Immature natural killer cell (primary cell): ENCODE results near the gene LRCOL1. TPM values are rescaled to one million over a fixed set of nuclear protein-coding genes. Genes with fewer than 3 reads are reported as not detected.
"Not testable (repeated sequence)": the region's sequence is repeated elsewhere in the genome, so short reads cannot be mapped to it uniquely, and the experiment has no call there.

Experiments
- DNase-seq, 3 donors: peaks; one replicate each; pipeline ENCODE4 v3.0.0; 2022; ENCODE audit warnings: mixed read lengths in 1 of 3
- H3K27ac Mint-ChIP-seq, 6 donors: one replicate each; pipeline ENCODE4 v1.8.0; 2020; ENCODE audit warnings: mixed read lengths in 6 of 6, mild to moderate bottlenecking in 5 of 6, inconsistent platforms in 4 of 6, moderate library complexity in 3 of 6
- H3K27me3 Mint-ChIP-seq, 3 donors: one replicate each; pipeline ENCODE4 v1.8.0; 2020 to 2021; ENCODE audit warnings: low read depth in 3 of 3, mild to moderate bottlenecking in 3 of 3, mixed read lengths in 3 of 3, moderate library complexity in 3 of 3, inconsistent platforms in 1 of 3
- H3K36me3 Mint-ChIP-seq, 3 donors: one replicate each; pipeline ENCODE4 v1.8.0; 2020; ENCODE audit warnings: mixed read lengths in 3 of 3, inconsistent platforms in 2 of 3, mild to moderate bottlenecking in 2 of 3
- H3K4me1 Mint-ChIP-seq, 2 donors: one replicate each; pipeline ENCODE4 v1.8.0; 2020; ENCODE audit warnings: inconsistent platforms in 2 of 2, mild to moderate bottlenecking in 2 of 2, mixed read lengths in 2 of 2, moderate library complexity in 1 of 2
- H3K4me3 Mint-ChIP-seq, 5 donors: one replicate each; pipeline ENCODE4 v1.8.0; 2020; ENCODE audit warnings: mild to moderate bottlenecking in 5 of 5, mixed read lengths in 5 of 5, inconsistent platforms in 3 of 5, moderate library complexity in 3 of 5
- H3K9me3 Mint-ChIP-seq, 6 donors: one replicate each; pipeline ENCODE4 v1.8.0; 2020; ENCODE audit warnings: mild to moderate bottlenecking in 6 of 6, mixed read lengths in 6 of 6, inconsistent platforms in 4 of 6, moderate library complexity in 3 of 6
- polyA plus RNA-seq, 3 donors: library from polyadenylated mRNA; unstranded; fragments of 300-500 nt; fragmentation: Illumina TruSeq; gene quantifications; one replicate each; pipeline ENCODE4 v1.2.3, GENCODE V29; 2021

Gene LRCOL1
- polyA plus RNA-seq, 3 donors from 2014 or later: not detected

DNA sequence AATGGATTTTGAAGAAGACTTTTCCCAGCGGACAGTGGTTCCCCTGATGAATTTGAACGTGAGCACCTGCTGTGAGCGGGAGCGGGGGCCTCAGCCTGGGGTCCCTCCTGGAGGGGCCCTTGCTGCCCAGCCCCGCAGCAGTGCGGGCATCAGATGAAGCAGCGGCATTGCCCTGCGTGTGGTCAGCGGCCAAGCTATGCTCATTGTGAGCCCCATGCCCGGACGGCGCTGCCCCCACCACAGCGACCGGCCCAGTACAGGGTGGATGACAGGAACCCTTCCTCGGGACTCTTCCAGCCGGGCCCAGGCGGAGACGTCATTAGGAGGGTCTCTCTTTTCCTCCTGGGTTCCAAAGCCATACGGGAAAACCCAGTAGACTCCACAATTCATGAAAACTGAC, 3.5 kb downstream of the LRCOL1 start:
- H3K36me3 Mint-ChIP-seq: no peaks in the 10 kb centered on the region
- peaks cover 21 to 24% (median 23%) of the 10 kb centered on the region in 3 donors for H3K27me3 Mint-ChIP-seq
- H3K4me1 Mint-ChIP-seq: peaks cover 0 to 4% of the 10 kb centered on the region in 2 donors
- no peaks in the 10 kb centered on the region for H3K9me3 Mint-ChIP-seq
- no peak overlapping the region for H3K4me3 Mint-ChIP-seq
- DNase-seq: no peak
- H3K27ac Mint-ChIP-seq: no peak overlapping the region

DNA sequence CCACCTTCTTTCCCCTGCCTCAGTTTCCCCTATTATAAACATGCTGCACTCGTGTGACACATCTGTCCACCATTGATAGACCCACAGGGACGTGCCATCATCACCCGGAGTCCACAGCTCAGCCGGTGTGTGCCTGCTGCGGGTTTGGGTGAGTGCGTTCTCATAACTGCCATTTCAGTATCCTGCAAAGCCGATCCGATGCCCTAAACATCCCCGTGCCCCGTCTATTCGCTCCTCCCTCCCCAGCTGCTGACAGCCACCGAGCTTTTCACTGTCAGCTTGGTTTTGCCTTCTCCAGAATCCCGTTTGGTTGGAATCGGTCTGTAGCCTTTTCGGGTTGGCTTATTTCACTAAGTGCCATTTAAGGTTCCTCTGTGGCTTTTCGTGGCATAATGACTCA, 3.9 kb downstream of the LRCOL1 start:
- no peak for DNase-seq
- Mint-ChIP-seq H3K27ac (no peak overlapping the region), H3K27me3 (peaks cover 20 to 24% (median 23%) of the 10 kb centered on the region in 3 donors), H3K4me1 (peaks cover 0 to 4% of the 10 kb centered on the region in 2 donors), H3K4me3 (no peak overlapping the region), H3K9me3 (no peaks in the 10 kb centered on the region), H3K36me3 (no peaks in the 10 kb centered on the region)

GRCh38 chr12:132605892-132606291, 4.5 kb downstream of the LRCOL1 start:
- Mint-ChIP-seq H3K4me3 (no peak overlapping the region), H3K36me3 (no peaks in the 10 kb centered on the region), H3K27ac (no peak overlapping the region), H3K27me3 (peaks cover 17 to 22% (median 21%) of the 10 kb centered on the region in 3 donors), H3K4me1 (peaks cover 2 to 6% of the 10 kb centered on the region in 2 donors), H3K9me3 (no peaks in the 10 kb centered on the region)
- DNase-seq: no peak

DNA sequence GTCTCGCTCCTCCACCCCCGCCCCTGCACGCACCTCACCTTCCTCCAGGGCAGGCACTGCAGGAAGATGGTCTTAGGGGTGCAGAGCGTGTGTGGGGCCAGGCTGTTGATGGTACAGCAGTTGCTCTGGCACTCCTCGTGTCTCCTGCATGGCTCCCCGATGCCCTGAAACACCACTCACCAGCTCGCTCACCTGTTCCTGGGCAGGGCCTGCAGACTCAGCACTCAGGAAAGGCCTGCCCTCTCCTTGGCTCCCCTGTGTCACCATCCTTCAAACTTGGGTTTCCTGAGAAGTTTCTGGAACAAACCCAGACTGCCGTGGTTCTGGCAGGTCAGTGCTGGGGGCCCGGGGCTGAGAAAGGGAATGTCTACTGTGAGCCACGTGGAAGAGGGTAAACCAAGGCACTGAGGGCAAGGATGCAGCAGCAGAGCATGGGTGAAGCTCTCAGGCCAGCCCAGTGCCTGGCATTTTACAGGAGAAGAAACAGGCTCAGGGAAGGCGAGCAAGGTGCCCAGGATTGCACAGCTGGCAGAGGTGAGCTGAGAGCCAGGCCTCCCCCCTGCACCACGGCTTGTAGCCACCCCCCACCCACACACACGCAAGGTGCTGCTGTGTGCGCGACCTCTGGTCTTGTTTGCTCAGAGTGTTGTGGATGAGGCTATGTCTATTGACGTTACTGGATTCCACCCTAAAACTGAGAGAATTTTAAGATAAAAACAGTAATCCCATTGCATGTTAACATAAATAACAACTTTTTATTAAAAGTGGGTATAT, 5.5 kb downstream of the LRCOL1 start:
- Mint-ChIP-seq H3K36me3 (no peaks in the 10 kb centered on the region), H3K4me1 (peaks cover 8 to 12% of the 10 kb centered on the region in 2 donors), H3K27ac (no peak overlapping the region), H3K4me3 (no peak overlapping the region), H3K27me3 (peaks cover 9 to 19% (median 17%) of the 10 kb centered on the region in 3 donors), H3K9me3 (no peaks in the 10 kb centered on the region)
- no peak for DNase-seq

- Mint-ChIP-seq H3K36me3 (no peaks in the 10 kb centered on the region), H3K4me3 (no peak overlapping the region), H3K27me3 (peaks cover 9 to 20% (median 18%) of the 10 kb centered on the region in 3 donors), H3K27ac (no peak overlapping the region), H3K9me3 (no peaks in the 10 kb centered on the region), H3K4me1 (peaks cover 11 to 14% of the 10 kb centered on the region in 2 donors)
- DNase-seq: no peak
These were observed 6.2 kb downstream of the LRCOL1 start for GRCh38 chr12:132604151-132604618.

DNA sequence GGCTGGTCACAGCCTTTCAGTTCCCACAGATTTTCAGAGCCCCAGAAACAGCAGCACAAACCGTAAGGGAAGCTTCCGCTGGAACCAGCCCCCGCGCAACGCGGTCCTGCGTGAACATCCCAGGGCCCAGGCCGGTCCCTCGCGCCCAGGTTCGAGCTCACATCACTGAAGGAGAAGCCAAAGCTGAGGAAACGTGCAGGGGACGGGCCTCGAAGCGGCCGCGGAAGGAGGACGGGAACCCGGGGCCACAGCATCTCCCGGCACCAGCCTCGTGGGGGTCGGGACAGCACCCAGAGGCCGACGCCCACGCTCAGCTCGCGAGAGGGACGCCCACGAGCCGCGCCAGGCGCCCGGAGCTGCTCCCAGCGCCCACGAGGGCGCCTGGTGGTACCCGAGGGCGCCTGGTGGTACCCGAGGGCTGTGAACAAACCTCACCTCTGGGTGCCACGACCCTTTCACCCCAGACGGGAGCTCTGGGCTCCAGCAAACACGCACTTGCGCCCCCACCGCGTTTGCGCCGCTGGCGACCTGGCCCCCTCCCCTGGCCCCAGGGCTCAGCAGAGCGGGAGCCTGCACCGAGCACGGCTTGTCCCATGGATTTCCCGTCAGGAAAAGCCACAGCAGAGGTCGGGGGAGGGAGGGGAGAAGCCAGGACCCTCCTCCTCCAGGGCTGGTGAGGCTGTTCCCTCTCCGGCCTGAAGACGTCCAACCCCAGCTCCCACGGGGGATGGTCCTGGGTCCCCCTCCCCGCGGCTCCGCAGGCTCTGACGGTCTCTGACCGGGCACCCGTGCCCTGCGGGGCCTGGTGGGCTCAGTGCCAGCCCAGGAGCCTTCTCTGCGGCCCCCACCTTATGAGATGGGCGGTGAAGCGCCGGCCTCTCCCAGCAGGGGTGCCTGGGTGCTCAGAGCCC, 6.9 kb downstream of the LRCOL1 start:
- Mint-ChIP-seq H3K4me1 (peaks cover 14 to 15% of the 10 kb centered on the region in 2 donors), H3K4me3 (no peak overlapping the region), H3K27ac (no peak overlapping the region), H3K9me3 (no peaks in the 10 kb centered on the region), H3K27me3 (peaks cover 9 to 21% (median 20%) of the 10 kb centered on the region in 3 donors), H3K36me3 (no peaks in the 10 kb centered on the region)
- no peak for DNase-seq

GRCh38 chr12:132602572-132603239, 7.7 kb downstream of the LRCOL1 start:
- DNase-seq: no peak
- Mint-ChIP-seq H3K36me3 (no peaks in the 10 kb centered on the region), H3K4me3 (no peak overlapping the region), H3K27ac (no peak overlapping the region), H3K9me3 (no peaks in the 10 kb centered on the region), H3K4me1 (peaks cover 16 to 17% of the 10 kb centered on the region in 2 donors), H3K27me3 (peaks cover 10 to 19% (median 17%) of the 10 kb centered on the region in 3 donors)

GRCh38 chr12:132601171-132601883, 9.1 kb downstream of the LRCOL1 start:
- Mint-ChIP-seq H3K4me1 (peaks cover 23 to 24% of the 10 kb centered on the region in 2 donors), H3K4me3 (peak overlapping the region; percentile 75 to 87 (median 85)), H3K36me3 (no peaks in the 10 kb centered on the region), H3K27me3 (peaks cover 11 to 16% (median 15%) of the 10 kb centered on the region in 3 donors), H3K27ac (no peak overlapping the region), H3K9me3 (no peaks in the 10 kb centered on the region)
- no peak for DNase-seq

- Mint-ChIP-seq H3K27me3 (peaks cover 10 to 17% (median 17%) of the 10 kb centered on the region in 3 donors), H3K4me1 (peaks cover 24 to 25% of the 10 kb centered on the region in 2 donors), H3K36me3 (no peaks in the 10 kb centered on the region), H3K4me3 (peak overlapping the region; percentile 75 to 87 (median 85)), H3K9me3 (no peaks in the 10 kb centered on the region), H3K27ac (peak overlapping the region in 5 of 6 donors; percentile 14 to 73 (median 58))
- peak; percentile 34 to 41 (median 35) for DNase-seq
These were observed 10.0 kb downstream of the LRCOL1 start for GRCh38 chr12:132600048-132601032.

DNA sequence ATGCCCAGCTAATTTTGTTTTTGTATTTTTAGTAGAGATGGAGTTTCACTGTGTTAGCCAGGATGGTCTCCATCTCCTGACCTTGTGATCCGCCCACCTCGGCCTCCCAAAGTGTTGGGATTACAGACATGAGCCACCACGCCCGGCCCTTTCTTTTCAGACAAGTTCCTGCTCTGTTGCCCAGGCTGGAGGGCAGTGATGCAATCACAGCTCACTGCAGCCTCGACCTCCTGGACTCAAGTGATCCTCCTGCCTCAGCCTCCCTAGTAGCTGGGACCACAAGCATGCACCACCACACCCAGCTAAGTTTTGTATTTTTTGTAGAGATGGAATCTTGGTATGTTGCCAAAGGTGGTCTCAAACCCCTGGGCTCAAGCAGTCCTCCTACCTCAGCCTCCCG, 10.9 kb downstream of the LRCOL1 start:
- Mint-ChIP-seq H3K27me3 (peaks cover 12 to 16% (median 15%) of the 10 kb centered on the region in 3 donors), H3K4me3 (peak overlapping the region; percentile 73 to 87 (median 78))

DNA sequence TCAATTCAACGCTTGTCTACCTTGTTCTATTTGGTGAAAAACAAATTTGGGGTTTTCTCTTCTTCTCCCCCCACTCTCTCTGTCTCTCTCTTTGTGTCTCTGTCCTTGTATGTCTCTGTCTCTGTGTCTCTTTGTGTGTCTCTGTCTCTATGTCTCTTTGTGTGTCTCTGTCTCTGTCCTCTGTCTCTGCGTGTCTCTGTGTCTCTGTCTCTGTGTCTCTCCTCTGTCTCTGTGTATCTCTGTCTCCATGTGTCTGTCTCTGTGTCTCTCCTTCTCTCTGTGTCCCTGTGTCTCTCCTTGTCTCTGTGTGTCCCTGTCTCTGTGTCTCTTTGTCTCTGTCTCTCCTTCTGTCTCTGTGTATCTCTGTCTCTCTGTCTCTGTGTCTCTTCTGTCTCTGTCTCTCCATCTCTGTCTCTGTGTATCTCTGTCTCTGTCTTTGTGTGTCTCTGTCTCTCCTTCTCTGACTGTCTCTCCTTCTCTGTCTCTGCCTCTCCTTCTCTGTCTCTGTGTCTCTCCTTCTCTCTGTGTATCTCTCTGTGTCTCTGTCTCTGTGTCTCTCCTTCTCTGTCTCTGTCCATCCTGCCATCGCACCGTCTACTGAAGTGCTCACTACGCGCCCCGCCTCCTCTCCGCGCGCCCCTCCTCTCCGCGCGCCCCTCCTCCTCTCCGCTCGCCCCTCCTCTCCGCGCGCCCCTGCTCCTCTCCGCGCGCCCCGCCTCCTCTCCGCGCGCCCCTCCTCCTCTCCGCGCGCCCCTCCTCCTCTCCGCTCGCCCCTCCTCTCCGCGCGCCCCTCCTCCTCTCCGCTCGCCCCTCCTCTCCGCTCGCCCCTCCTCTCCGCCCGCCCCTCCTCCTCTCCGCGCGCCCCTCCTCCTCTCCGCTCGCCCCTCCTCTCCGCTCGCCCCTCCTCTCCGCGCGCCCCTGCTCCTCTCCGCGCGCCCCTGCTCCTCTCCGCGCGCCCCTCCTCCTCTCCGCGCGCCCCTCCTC, 12.8 kb downstream of the LRCOL1 start:
- Mint-ChIP-seq H3K9me3 (no peaks in the 10 kb centered on the region), H3K27ac (peak overlapping the region in 5 of 6 donors; percentile 58 to 84 (median 74))
- peak in 2 of 3 donors; percentile 53 to 58 for DNase-seq

More for the DNA sequence above, 10.9 kb downstream of the LRCOL1 start:
- H3K4me1 Mint-ChIP-seq: peaks cover 24 to 25% of the 10 kb centered on the region in 2 donors
- H3K36me3 Mint-ChIP-seq, DNase-seq, H3K9me3 Mint-ChIP-seq: not testable (repeated sequence)
- H3K27ac Mint-ChIP-seq: peak overlapping the region in 2 of 6 donors; percentile 10 to 50

More for the DNA sequence above, 12.8 kb downstream of the LRCOL1 start:
- Mint-ChIP-seq H3K4me1 (peaks cover 29 to 31% of the 10 kb centered on the region in 2 donors), H3K4me3 (peak overlapping the region; percentile 84 to 93 (median 89)), H3K27me3 (peaks cover 17 to 19% (median 18%) of the 10 kb centered on the region in 3 donors), H3K36me3 (no peaks in the 10 kb centered on the region)
